OCI-LY7 (cell line): ENCODE data around the gene BOD1. TPM values are rescaled to one million over a fixed set of nuclear protein-coding genes. Genes with fewer than 3 reads are reported as not detected.
A peak's percentile ranks its signal among the peaks of the same experiment; 100 is the strongest.

ENCODE experiments used
- BruUV-seq: library from RNA; stranded (reverse); fragments of 400-500 nt; replicated peaks from 2 replicates; lab custom pipeline; 2021; lab: Mats Ljungman, UMichigan
- CTCF ChIA-PET: fragments of 300-600 bp; sonication (Branson Sonifier 250); formaldehyde crosslinking; loops from one replicate; lab custom pipeline; 2022; ENCODE audit warnings: antibody characterized with exemption; ENCODE audit not compliant: unreplicated experiment; lab: Charles Lee
- POLR2A ChIA-PET: fragments of 300-600 bp; sonication (Branson Sonifier 250); formaldehyde crosslinking; loops from one replicate; lab custom pipeline; 2022; ENCODE audit warnings: antibody characterized with exemption; lab: Charles Lee
- DNase-seq: peaks from one replicate; pipeline ENCODE4 v3.0.0-alpha.2; 2015; ENCODE audit warnings: low spot score
- H2AFZ ChIP-seq: fragments of 200-600 bp; sonication (generic), shearing (Covaris generic); 2 replicates; pipeline ENCODE4 v1.6.1; 2014; ENCODE audit warnings: mild to moderate bottlenecking, antibody characterized with exemption, low read length, moderate library complexity
- H3K27ac ChIP-seq: fragments of 200-600 bp; sonication (generic); 2 replicates; pipeline ENCODE4 v1.5.1; 2014; ENCODE audit warnings: mixed run types, low read depth, mild to moderate bottlenecking, moderate library complexity, low read length, inconsistent platforms; ENCODE audit not compliant: poor library complexity, severe bottlenecking
- H3K36me3 ChIP-seq: fragments of 200-600 bp; sonication (generic); 2 replicates; pipeline ENCODE4 v1.6.1; 2014; ENCODE audit warnings: mild to moderate bottlenecking, antibody characterized with exemption, low read length, moderate library complexity, mixed read lengths; ENCODE audit not compliant: insufficient read depth
- H3K4me1 ChIP-seq: fragments of 200-600 bp; sonication (generic); 2 replicates; pipeline ENCODE4 v1.5.1; 2014; ENCODE audit warnings: mild to moderate bottlenecking, low read length; ENCODE audit not compliant: insufficient read depth, poor library complexity, severe bottlenecking
- H3K4me2 ChIP-seq: fragments of 200-600 bp; sonication (generic); 2 replicates; pipeline ENCODE4 v1.6.1; 2014; ENCODE audit warnings: mild to moderate bottlenecking, low read length
- H3K4me3 ChIP-seq: fragments of 200-600 bp; sonication (generic); 2 replicates; pipeline ENCODE4 v1.5.1; 2014; ENCODE audit warnings: mild to moderate bottlenecking, low read depth, low read length; ENCODE audit not compliant: poor library complexity, severe bottlenecking
- H3K79me2 ChIP-seq: fragments of 200-600 bp; sonication (generic); 2 replicates; pipeline ENCODE4 v1.6.1; 2016; ENCODE audit warnings: low read depth, mild to moderate bottlenecking, low read length, moderate library complexity, mixed read lengths; ENCODE audit not compliant: insufficient read depth
- H3K9me2 ChIP-seq: fragments of 200-600 bp; sonication (generic); 2 replicates; pipeline ENCODE4 v1.6.1; 2016; ENCODE audit warnings: mild to moderate bottlenecking, low read length, mixed read lengths; ENCODE audit not compliant: insufficient read depth
- H3K9me3 ChIP-seq: fragments of 200-600 bp; sonication (generic); 2 replicates; pipeline ENCODE4 v1.6.1; 2014; ENCODE audit warnings: mild to moderate bottlenecking, mixed run types, low read length, mixed read lengths
- H4K20me1 ChIP-seq: fragments of 200-600 bp; sonication (generic); 2 replicates; pipeline ENCODE4 v1.6.1; 2014; ENCODE audit warnings: mild to moderate bottlenecking, antibody characterized with exemption, low read length, moderate library complexity, mixed read lengths; ENCODE audit not compliant: insufficient read depth
- CTCF ChIP-seq: fragments of 200-600 bp; sonication (generic); conservative IDR thresholded peaks from 2 replicates; pipeline ENCODE4 v1.5.1; 2014; ENCODE audit warnings: mild to moderate bottlenecking, antibody characterized with exemption, low read length, moderate library complexity, mixed read lengths
- EZH2phosphoT487 ChIP-seq: fragments of 200-600 bp; sonication (generic); IDR thresholded peaks from 2 replicates; pipeline ENCODE4 v1.6.1; 2018; ENCODE audit warnings: low read depth, borderline replicate concordance, mild to moderate bottlenecking, mixed run types, antibody characterized with exemption, low read length, moderate library complexity, mixed read lengths
- intact Hi-C: fragments of 100-400 bp; cut with micrococcal nuclease; formaldehyde crosslinking; loops from one replicate; pipeline ENCODE4 v1.10.0; 2022; ENCODE audit not compliant: unreplicated experiment
- total RNA-seq, 2 experiments: library from RNA; depleted of rRNA in 1 of 2; stranded (reverse); fragments of >200 nt in 1 of 2; shearing (Covaris generic) in 1 of 2; gene quantifications; 2 replicates each; pipeline ENCODE4 v1.2.3, GENCODE V29; 2014 to 2022

The BOD1 gene
- total RNA-seq, 2 experiments from 2014 or later = 38.8 to 54.3 TPM

DNA sequence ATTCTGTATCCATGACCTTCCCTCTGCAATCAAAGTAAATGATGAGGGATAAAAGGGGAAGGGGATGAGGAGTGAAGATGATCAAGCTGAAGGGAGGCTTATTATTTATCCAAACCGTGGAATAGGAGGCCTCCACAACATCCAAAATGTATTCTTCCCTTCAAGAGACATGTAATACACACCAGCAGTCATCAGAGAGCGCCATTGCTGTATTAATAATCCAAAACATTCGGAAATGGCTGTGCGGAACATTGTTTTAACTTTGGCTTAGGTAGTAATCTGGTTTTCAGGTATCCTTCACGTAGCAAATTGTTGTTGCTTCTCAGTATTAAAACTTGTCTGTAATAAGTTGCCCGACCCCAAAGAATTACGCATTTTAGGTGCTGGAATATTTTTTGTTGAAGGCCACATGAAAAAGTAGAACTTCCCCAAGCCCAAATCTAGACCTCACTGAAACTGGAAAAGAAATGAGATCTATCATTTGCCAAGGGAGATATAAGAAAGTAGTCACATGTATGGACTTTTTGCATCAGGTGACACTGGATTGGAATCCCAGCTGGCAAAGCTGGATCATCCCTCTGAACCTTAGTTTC is 2.6 kb upstream of the BOD1 start:
- H3K27ac ChIP-seq = no peak overlapping the region
- CTCF ChIA-PET = interaction anchor here (1.0 to 2.3 kb wide), 5 partner anchors 54 to 355 kb away, joined by 3 to 13 read pairs (median 3); no protein-coding TSS in a partner anchor
- POLR2A ChIA-PET = interaction anchor here (0.6 to 1.3 kb wide), 2 partner anchors 272 to 437 kb away, joined by 3 read pairs; no protein-coding TSS in a partner anchor
- intact Hi-C loops = loop anchor here (1.0 to 10.0 kb wide), 4 partner anchors 206 to 696 kb away; no protein-coding TSS in a partner anchor
- H3K4me3 ChIP-seq = no peak overlapping the region
- H3K4me2 ChIP-seq = peak overlapping the region; percentile 9; the same call in 1 of the 2 replicates
- peak; percentile 83 for DNase-seq
- peaks cover 14% of the 10 kb centered on the region; the same call in 1 of the 2 replicates for H3K36me3 ChIP-seq
- no TSS peak for BruUV-seq
- peaks cover 23% of the 10 kb centered on the region for H3K79me2 ChIP-seq
- peak overlapping the region; percentile 84 for H2AFZ ChIP-seq
- peaks cover 46% of the 10 kb centered on the region for H3K4me1 ChIP-seq
- no peaks in the 10 kb centered on the region for H3K9me2 ChIP-seq
- H4K20me1 ChIP-seq = peaks cover 17% of the 10 kb centered on the region
- H3K9me3 ChIP-seq = no peaks in the 10 kb centered on the region
- no peak for TF ChIP-seq EZH2phosphoT487
- peak; percentile 99 for TF ChIP-seq CTCF

DNA sequence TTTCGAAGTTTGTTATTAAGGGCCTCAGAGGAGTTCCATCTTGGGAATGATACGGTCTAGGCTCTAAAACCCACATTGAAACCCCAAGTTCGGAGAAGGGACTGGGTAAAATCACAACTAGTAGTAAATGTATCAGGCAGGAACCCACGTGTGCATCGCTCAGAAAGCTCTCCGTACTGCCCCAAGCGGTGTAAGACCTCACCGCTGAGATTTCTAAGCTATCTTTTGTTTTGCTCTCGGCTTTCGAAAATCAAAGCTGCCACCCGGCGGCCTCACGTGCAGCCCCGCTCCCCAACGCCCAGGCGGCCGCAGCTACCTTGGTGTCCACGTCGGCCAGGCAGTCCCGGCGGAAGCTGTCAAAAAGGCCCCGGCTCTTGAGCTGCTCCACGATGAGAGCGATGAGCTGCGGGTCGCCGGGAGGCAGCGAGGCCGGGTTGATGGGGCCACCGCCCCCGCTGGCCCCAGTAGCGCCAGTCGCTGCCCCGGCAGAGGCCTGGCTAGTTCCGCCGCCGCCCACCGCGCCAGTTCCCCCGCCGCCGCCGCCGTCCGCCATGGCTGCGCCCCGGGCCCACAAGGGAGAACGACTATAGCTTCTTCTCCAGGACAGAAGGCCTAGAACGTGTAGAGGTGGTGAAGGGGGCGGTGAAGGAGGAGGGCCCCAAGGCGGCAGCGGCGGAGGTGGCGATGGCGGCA is 420 bp downstream of the BOD1 start:
- peak overlapping the region; percentile 76 for H2AFZ ChIP-seq
- peaks cover 51% of the 10 kb centered on the region for H3K79me2 ChIP-seq

More for the DNA sequence above, 420 bp downstream of the BOD1 start:
- Histone ChIP-seq H3K9me3 (no peaks in the 10 kb centered on the region), H3K4me1 (peaks cover 39% of the 10 kb centered on the region), H3K27ac (peak overlapping the region; percentile 76), H4K20me1 (peaks cover 26% of the 10 kb centered on the region), H3K36me3 (peaks cover 44% of the 10 kb centered on the region), H3K4me2 (peak overlapping the region; percentile 90), H3K9me2 (no peaks in the 10 kb centered on the region), H3K4me3 (peak overlapping the region; percentile 97)
- POLR2A ChIA-PET = interaction anchor here (0.7 to 3.9 kb wide), 17 partner anchors 13 to 1427 kb away, joined by 3 to 26 read pairs (median 4); no protein-coding TSS in a partner anchor
- intact Hi-C loops = loop anchor here (2.0 to 10.0 kb wide), 4 partner anchors 171 to 699 kb away; no protein-coding TSS in a partner anchor
- BruUV-seq = no TSS peak
- CTCF ChIA-PET = interaction anchor here (0.6 to 1.9 kb wide), 15 partner anchors 8 to 691 kb away, joined by 3 to 8 read pairs (median 4); no protein-coding TSS in a partner anchor
- peak; percentile 88 for DNase-seq
- TF ChIP-seq CTCF (peak; percentile 85), EZH2phosphoT487 (no peak)
